HG03520 (cell line): ENCODE results near the gene GRM8.
A peak's percentile ranks its signal among the peaks of the same experiment; 100 is the strongest.

Source experiments
- ATAC-seq: cut with Tn5 transposase; IDR thresholded peaks from one replicate; pipeline ENCODE4 v1.9.1; 2021; ENCODE audit warnings: mild to moderate bottlenecking, moderate library complexity; ENCODE audit not compliant: unreplicated experiment

GRM8 gene

GRCh38 chr7:126472825-126473224, 779.9 kb downstream of the GRM8 start:
- ATAC-seq: no peak

- no peak for ATAC-seq
Observed at GRCh38 chr7:126462405-126462804, 790.3 kb downstream of the GRM8 start.

DNA sequence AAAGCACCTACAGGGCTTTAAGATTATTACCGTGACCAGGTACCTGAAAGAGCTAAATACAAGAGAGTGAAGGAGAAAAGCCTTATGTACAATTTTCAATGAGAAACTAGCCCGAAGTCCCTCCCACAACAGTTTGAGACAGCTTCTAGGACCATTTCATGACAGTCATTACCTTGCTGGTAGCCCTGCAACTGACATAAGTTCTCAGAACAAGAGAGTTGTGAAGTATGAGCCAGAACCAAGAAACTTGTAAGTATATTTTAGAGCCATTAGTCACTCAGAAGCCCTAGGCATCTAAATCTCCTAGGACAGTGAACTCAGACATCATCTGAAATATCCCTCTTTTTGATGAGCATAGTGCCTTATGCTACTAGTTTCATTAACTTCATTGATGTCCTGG, 792.1 kb downstream of the GRM8 start:
- ATAC-seq: no peak

DNA sequence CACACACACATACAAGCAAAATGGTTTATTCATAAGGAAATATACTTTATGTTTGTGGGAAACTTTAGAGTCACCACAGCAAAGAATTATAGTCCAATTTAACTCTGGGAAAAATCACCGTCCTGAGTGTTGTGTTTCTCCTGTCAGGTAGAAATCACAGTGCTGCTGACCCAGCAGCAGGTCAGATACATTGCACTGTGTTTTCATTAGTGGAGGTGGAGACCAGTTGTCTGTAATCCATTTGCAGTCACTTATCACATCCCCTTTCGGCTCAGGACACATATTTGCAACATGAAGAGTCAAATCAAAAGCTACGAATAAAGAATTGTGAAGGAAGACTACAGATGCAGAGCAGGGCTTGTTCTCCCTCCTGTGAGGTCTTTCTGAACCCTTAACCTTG, 799.6 kb downstream of the GRM8 start:
- ATAC-seq: no peak

GRCh38 chr7:126450269-126450671, 802.5 kb downstream of the GRM8 start:
- ATAC-seq: peak; percentile 91

- peak; percentile 6 for ATAC-seq
Observed at GRCh38 chr7:126449611-126450268, 803.0 kb downstream of the GRM8 start.

- no peak for ATAC-seq
Observed at GRCh38 chr7:126447984-126448383, 804.8 kb downstream of the GRM8 start.

DNA sequence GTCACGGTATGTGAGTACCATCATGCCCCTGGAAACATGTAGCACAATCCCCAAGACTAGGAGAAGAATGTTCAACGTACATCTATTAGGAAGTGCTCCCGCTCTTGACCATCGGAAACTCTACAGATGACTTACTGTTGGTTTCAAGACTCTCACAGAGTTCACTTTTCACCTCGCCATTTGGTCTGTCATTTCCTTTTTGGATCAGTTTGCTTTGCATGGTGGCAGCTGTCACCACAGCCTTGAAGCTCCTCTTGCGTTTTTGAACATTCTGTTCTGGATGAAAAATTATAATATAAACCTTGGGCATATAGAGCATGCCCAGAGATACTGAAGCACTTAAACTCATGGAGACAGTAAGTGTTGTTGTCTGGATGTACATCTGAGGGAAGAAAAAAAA, 806.8 kb downstream of the GRM8 start:
- ATAC-seq: no peak

GRCh38 chr7:126443951-126444350, 808.8 kb downstream of the GRM8 start:
- ATAC-seq: no peak

- ATAC-seq: no peak
Observed at GRCh38 chr7:126442908-126443307, 809.8 kb downstream of the GRM8 start.

DNA sequence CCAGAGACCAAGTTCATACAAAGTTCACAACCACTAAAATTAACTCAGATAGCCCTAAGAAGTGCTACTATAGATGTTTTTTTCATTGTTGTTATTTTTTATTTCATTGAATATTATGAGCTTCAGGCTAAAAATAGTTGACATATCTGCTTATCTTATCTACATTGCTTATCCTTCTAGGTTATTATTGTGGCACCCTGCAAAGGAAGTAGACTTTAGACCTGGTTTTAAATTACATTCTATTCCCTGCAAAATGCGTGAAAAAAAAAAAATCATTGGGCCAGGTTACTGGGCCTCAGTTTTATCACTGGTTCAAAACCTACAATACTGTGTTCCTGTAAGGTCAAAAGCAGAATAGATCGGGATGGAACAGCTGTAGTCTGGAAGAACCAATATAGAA, 811.0 kb downstream of the GRM8 start:
- ATAC-seq: no peak

- ATAC-seq: no peak
Observed at GRCh38 chr7:126440542-126440941, 812.2 kb downstream of the GRM8 start.

- no peak for ATAC-seq
Observed at GRCh38 chr7:126436213-126436868, 816.4 kb downstream of the GRM8 start.

GRCh38 chr7:126426652-126427051, 826.1 kb downstream of the GRM8 start:
- ATAC-seq: no peak

DNA sequence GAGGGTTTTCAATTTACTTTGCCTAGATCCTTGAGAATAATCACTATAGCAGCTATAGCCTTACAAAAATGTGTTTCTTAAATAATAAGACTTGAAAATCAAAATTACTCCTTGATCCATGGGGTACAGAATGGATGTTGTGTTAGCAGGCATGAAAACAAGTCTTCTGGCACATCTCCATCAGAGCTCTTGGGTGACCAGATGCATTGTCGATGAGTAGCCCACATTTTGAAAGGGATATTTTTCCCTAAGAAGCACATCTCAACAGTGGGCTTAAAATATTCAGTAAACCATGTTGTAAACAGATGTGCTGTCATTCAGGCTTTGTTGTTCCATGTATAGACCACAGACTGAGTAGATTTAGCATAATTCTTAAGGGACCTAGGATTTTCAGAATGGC, 827.8 kb downstream of the GRM8 start:
- ATAC-seq: no peak

GRCh38 chr7:126419047-126419446, 833.7 kb downstream of the GRM8 start:
- ATAC-seq: no peak

DNA sequence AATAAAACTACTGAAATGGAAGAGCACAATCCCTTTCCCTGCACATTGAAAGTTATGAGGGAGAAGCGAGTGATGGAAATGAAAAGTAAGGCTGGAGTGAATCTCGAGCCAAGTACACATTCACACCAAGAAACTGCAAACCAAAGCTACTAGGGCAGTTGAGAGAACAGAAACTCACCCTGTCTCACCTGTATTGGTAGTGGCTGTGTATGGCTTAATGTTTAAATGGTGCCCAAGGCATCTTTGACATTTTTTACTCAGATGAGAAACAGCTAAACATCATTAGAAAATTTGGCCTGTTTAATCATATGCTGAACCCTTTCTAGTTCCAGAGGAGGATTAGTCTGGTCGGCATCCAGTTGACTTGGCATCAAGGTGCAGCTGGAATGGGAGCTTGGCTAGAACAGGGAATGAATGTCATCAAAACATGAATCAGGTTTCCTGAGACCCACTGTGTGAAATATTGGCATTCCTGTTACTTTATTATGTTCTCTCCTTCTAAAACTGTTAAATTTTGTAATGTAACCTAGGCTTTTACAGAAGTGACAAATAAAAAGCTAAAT, 840.8 kb downstream of the GRM8 start:
- ATAC-seq: peak; percentile 84

DNA sequence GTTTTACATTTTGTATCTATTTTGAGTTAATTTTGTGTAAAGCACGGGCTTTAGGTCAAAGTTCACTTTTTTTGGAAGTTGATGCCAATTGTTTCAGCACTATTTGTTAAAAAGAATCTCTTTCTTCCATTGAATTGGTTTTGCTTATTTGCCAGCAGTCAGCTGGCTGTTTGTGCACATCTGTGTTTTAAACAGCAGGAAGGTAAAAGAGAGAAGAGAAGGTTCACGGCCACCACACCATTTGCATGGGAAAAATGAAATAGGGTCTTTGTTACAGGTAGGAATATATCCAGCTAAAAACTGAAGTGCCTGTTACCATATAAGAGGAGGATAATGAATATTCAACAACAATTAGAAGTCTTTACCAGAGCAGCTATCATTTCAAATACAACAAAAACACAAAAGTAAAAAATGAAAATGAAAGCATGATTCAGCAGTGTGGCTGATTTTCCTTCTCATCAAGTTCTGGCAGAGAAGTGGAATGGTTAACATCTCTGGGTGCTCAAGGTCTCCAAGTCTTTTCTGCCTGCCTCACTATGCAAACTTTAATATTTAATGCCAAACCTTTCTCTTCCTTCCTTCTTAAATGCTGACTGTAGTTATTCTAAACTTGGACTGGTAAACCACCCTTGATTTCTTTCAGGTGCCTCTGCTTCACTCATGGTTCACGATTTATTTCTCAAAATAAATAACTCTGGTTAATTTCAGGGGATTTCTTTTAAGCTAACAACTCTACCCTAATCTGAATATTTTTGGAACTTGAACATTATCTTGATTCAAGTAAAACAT, 841.5 kb downstream of the GRM8 start:
- ATAC-seq: peak; percentile 38

- ATAC-seq: no peak
Observed at GRCh38 chr7:126403040-126403439, 849.7 kb downstream of the GRM8 start.

- no peak for ATAC-seq
Observed at GRCh38 chr7:126401918-126402317, 850.8 kb downstream of the GRM8 start.

- ATAC-seq: no peak
Observed at GRCh38 chr7:126398851-126399529, 853.8 kb downstream of the GRM8 start.
